HG02798 (cell line): ENCODE measurements around the gene SMIM36.
"Not testable (repeated sequence)": the region's sequence is repeated elsewhere in the genome, so short reads cannot be mapped to it uniquely, and the experiment has no call there.

Experiments
- ATAC-seq: cut with Tn5 transposase; IDR thresholded peaks from one replicate; pipeline ENCODE4 v1.9.1; 2021; ENCODE audit warnings: mild to moderate bottlenecking; ENCODE audit not compliant: unreplicated experiment, poor library complexity

Gene SMIM36

DNA sequence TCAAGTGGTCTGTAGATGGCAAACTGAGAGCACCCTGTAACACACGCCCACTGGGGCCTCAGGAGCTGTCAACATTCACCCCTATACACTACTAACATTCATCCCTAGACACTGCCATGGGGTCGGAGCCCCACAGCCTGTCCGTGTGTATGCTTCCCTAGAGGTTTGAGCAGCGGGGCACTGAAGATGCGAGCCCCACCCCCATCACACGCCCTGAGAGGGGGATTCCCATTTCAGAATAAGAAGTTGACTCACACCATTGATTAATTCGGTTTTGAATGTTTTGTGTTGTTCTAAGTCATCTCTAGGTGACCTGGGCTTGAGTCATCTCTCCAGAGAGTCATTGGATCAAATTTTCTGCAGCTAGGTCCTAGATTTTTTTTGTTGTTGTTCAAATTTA, 52.3 kb downstream of the SMIM36 start:
- no peak for ATAC-seq

DNA sequence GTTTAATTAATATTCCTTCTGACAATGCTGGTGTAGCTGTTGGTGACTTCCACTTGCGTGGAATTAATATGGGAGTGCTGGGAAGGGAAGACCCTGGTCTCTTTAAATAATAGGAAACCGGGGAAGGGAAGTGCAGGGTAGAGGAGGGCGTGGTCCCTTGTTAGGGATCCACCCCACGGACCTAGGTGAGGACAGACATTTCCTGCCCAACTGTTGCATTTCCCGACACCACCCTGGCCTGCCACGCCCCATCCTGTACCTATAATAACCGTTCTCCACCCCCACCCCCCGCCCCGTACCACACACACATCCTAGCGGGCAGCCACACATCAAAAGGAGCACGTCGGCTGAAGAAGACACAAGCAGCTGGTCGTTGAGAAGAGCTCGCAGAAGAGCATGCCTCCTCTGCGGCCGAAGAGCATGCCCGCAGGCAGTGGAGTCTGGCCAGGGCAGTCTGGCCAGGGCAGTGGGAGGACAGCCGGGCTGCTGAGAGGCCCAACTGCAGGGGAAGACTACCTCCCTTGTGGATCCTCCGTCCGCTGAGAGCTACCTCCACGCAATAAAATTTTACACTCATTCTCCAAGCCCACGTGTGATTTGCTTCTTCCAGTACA, 52.9 kb downstream of the SMIM36 start:
- no peak for ATAC-seq

DNA sequence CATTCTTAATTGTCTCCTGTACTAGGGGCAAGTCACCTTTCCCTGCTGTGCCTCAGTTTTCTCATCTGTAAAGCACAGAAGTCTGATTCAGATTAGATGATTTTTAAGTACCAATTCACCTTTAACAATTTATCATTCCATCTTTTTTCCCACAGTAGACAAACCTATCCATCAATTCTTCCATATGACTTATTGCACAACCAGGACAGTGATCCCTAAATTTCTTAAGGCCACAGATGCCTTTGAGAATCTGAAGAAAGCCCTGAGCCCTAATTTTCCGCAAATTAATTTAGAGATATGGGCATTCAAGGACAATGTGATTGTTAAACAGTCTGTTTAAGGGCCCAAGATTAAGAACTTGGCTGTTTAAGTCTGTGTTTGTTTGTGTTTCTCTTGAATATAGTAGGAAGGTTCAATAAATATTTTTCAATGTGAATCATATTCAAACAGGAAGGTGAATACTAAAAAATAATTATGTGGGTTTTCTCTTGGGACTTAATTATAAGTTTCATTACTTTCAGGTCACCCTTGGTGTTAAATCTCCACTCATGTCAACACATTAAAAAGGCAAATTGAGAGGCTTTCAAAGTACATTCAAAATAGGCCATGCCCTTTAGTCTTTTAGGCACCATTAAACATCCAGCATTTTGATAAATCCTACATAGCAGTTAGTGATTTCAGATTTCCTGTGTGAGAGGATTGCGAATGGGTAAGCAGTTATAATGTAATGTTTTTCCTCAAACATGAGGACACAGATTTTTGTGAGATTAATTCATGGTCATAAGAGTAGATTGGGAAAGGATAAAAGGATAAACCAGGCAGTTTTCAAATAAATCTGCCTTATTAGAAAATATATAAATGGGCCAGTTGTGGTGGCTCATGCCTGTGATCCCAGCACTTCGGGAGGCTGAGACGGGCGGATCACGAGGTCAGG, 54.7 kb downstream of the SMIM36 start:
- ATAC-seq, result no peak

DNA sequence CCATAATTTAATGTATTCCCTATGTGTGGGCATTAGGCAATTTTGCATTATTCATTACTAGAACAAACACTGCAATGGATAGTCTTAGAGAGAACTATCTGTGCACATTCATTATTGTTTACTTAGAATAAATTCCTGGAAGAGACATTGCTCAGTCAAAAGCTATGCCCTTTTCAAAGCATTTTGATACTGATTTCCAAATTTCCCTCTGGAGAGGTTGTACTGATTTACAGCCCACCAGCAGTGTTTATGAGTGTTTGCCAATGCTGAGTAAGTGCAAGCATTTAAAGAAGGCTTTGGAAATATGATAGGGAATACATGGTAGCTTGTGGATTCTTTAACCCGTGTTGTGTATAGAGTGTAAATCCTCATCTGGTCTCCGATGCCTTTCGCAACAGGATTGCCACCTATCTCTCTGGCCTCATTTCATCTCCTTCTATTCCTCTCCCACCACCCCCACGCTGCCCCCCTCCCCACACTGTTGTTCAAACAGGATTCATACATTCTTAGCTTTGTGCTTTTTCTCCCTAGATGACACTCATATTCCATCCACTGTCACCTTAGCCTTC, 56.3 kb downstream of the SMIM36 start:
- ATAC-seq, result no peak

DNA sequence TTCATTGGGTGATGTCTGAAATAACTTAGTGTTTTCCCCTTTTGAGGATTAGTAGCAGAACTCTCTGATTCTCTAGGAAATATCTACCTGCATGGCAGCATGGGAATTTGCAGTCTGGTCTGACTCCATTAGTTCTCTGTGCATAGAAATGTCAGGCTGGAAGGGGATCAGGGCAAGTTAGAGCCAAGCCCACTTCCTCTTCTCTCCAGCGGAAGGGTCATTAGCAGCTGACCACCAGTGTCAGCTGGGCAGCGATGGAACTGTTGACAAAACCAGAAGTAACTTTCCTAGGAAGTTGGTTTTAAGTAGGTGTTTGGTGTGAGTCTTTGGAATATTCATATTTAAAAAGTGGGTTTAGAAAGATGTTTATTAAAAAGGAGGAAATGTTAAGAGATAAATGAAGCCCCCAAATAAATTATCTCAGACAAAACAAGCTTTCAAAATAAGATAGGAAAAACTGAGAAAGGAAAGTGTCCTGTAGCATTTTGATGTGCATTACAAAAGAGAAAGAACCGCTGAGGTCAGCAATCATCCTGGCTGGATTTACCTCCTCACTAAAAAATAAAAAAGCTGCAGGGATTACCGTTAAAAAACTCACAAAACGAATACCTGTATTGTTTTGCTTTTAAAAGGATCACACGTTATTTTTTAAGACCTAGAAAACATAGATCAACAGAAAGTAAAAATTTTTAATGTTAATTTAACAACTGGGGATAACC, 57.3 kb downstream of the SMIM36 start:
- no peak for ATAC-seq

DNA sequence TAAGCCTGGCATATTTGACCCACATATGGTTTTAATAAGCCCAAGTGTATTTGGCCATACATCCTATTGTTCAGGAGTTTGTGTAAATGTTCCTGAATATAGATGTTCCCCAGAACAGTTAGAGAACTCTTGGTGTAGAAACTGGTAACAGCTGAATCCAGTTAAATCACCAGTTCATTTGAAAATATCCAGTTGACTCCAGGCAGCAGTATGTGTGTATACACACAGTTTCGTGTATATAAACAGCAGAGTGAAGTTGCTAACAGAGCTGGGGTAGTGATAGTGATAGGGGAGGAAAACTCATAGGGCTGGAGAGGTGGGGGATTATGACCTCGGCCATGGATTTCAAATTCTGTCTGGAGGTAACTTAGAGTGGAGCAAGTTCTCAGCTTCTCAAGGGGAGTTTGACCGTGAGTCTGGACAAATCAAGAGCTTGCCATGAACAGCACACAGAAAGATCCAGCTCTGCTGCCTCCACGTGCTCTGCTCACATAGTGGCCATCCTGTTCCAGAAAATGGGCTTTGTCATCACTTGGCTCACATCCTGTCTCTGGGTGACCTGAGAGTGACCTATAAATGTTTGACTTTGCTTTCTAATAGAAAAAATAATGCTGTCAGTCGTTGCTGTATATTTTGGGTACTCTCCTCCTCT, 59.0 kb downstream of the SMIM36 start:
- no peak for ATAC-seq

DNA sequence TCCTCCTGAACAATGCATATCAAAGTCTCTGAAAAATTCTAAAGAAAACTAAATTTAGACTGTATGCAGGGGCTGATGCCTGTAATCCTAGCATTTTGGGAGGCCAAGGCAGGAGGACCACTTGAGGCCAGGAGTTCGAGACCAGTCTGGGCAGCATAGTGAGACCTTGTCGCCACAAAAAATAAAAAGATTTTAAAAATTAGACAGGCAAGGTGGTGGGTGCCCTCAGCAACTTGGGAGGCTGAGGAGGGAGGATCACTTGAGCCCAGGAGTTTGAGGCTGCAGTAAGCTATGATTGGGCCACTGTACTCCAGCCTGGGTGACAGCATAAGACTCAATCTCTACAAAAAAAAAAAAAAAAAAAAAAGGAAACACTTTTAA, 59.5 kb downstream of the SMIM36 start:
- no peak for ATAC-seq

DNA sequence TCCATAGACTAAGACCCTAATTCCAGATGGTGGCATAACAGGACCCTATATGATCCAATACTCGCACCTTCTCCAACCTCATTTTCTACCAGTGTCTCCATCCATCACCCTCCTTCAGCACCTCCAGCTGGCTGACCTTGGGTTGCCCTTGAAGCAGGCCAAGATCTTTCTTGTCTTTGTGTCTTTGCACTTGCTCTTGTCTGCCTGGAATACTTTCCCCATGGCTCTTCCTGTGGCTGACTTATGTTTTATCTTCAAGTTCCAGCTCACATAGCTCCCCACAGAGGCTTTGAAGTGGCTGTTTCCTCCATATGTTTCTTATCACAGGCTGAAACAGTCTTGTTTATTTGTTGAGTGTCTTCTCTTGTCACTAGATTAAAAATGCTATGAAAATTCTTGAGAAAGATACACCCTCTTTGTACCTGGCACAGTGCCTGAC, 60.0 kb downstream of the SMIM36 start:
- no peak for ATAC-seq

DNA sequence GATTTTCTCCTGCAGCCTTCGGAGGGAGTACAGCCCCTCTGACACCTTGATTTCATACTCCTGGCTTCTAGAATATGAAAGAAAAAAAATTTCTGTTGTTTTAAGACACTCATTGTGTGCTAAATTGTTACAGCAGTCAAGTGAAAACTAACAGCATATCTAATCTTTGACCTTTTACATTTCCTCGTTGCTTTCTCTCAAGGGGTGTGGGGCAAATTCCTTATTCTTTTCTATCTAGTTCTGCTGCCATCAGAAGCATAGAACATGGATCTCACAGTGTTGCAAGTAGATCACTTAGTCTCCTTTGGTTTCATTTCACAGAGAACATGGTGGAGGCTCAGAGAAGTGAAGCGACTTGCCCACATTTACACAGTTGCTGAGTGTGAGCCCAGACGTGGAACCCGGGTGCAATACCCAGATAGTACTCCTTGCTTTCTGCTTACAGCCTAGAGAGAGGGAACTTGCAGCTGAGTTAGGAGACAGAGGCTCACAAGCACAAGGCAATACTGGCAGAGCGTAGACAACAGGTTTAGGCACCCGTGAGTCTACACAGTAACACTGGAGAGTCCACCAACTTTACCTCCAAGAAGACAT, 60.9 kb downstream of the SMIM36 start:
- ATAC-seq, result no peak

DNA sequence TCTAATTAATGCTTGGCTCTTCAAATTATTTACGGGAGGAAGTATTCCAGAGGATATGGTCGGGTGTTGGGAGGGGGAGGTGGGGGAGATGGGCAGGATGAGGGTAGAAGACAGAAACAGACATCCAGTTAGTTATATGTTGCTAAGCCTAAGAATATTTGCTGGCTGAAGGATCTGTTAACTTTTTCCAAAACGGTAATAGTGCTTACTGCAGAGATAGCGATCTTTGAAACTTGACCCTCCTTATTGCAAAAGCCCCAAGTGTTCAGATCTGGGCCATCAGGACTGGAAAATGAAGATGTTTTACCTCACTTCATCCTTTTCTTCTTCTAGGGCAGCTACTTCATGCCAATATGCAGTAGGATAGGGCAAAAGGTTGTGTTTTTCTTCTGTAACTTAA, 62.6 kb downstream of the SMIM36 start:
- ATAC-seq, result no peak

DNA sequence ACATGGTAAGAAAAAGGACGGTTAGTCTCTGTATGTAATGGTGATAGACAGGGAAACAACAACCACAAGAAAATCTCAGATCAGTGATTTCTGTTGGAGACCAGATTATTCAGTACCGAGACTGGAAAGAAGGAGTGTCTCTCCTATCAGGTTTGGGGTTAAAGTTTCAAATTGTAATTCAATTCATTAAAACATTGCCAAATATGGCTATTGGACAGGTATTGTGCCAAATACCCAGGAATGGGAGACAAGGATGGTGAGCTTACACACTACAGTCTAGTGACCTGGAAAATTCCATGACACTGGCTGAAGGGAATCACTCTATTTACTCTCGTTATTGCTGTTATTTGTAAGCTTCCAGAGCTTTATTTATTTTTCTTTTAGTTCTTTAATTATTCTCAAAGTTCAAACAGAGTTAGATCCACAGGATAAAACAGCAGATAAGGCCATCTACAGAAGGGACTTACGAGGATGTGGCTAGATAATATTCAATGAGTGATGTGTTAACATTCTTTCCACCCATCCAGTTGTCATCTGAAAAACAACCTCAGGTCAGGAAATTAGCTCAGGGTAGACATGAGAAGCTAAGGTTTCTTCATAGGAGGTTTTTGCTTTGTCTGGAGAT, 64.6 kb downstream of the SMIM36 start:
- no peak for ATAC-seq

DNA sequence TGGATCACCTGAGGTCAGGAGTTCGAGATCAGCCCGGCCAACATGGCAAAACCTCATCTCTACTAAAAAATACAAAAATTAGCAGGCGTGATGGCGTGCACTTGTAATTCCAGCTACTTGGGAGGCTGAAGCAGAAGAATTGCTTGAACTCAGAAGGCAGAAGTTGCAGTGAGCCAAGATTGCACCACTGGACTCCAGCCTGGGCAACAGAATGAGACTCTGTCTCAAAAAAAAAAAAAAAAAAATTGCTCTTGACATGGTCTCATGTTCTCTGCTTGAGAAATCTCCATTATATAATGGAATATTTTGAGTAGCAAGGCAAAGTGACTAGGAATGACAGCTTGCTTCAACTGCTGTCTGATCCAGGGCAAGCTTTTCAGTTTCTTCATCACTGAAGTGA, 65.2 kb downstream of the SMIM36 start:
- not testable (repeated sequence) for ATAC-seq

DNA sequence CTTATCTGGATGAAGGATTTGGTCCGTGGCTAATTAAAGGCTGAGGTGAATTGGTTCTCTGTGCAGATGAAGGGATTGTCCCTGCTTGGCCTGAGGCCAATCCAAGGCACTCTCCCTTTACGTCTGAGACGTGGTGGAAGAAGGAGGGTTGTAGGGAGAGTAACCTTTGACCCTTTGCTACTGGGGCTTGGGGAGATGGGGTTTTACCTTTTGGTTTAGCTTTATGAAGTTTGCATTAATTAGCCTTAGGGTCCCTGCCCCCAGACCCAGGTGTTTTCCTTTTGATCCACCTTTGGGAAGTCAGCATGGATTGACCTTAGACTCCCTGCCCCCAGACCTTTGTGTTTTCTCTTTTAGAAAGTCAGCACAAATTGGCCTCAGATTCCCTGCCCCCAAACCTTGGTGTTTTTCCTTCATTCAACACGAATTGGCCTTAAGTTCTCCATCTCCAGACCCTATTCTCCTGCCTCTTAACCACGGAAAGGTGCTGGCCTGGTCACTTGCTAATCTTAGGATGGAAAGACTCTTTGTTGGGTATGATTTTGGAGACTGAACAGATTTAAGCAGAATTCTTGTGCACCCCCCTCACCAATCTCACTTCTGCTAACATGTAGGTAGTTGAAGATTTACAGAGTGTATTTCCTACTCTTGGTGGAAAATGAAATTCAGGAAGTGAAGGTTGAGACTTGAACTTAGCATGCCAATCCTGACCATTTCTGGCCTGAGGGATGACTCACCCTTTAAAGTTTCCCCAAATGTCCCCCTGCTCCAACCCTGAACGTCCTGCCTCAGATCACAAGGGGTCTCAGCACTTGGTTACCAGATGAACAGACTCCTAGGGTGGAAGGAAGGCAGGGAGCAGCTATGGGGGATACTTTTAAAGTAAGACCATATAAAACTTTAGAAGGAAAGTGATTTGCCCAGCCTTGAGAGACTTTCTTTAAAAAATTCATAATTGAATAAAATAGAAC, 66.5 kb downstream of the SMIM36 start:
- peak; percentile 74 for ATAC-seq

DNA sequence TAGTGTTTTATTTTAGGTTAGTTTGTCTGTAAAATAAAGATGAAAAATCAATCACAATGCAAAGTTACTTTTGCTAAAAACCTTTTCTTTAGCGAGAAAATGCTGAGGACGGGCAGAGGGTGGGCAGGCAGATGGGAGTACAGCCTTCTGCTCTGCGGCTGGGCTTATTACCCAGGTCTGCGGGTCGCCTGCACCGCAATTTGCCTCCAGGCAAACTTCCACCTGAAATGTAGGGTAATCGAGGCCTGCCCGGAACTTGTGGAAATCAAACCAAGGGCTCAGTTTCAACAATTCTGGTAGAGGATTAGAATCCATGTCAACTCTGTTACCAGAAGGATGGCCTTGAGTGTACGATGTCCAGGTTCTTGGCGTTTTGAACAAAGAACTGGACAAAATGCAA, 67.3 kb downstream of the SMIM36 start:
- ATAC-seq, result no peak

DNA sequence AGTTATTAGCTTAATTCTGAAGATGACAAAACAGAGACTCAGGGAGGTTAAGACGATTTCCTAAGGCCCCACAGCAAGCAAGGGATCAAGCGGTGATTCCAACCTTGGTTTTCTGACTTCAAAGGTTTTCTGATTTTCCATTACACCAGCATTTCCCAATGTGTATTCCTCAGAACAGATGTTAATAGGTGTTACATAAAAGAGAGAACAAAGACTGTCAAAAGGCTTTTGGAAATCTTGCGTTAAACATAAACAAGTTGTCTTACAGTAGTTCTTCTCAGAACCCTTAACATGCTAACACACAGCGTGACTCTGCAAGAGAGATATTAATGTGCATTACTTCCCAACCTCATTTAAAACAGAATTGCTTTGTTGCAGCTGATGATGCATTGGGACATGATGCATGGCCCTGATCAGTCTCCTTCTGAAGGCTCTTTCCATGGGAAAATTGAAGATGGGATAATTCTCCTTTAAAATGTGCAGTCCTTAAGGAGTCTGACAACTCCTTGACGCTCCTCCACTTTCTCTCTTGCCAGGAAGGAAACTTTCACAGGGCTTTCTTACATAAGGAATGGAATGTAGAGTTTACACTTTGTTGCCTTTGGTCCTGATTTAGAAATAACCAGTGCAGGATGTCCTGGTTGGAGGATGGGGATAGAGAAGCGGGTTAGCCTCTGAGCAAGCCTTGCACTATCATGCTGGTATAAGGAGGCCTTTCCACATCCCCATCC, 68.1 kb downstream of the SMIM36 start:
- no peak for ATAC-seq

DNA sequence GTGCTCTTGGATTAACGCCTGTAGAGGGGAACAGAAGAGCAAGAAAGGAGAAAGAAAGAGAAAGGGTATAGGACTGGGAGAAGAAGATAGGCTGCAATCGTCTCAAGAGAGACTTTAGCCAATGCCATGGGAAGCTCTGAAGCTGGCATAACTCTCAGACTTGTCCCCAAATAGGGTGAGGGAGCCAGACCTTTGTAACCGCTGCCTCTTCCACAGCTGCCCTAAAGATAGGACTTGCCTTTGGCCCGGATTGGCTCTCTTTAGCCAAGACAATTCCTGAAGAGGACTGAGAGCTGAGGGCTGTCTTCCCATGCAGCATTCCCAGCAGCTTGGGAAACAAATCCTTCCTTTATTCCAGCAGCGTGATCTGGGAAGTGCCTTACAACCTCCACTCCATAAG, 68.8 kb downstream of the SMIM36 start:
- no peak for ATAC-seq

DNA sequence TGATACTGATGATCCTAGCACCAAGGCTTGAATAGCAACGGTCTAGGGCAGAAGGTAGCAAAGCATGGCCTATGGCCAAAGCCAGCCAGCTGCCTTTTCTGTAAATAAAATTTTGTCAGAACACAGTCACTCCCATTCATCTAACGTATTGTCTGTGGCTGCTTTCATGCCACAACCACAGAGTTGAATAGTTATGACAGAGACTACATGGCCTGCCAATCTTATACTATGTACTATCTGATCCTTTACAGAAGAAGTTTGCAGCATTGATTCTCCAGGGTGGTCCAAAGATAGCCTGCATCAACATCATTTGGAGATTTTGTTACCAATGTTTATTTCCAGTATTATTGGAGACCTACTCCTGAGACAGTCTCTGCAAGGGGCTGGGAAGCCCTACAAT, 69.7 kb downstream of the SMIM36 start:
- ATAC-seq, result peak; percentile 26

DNA sequence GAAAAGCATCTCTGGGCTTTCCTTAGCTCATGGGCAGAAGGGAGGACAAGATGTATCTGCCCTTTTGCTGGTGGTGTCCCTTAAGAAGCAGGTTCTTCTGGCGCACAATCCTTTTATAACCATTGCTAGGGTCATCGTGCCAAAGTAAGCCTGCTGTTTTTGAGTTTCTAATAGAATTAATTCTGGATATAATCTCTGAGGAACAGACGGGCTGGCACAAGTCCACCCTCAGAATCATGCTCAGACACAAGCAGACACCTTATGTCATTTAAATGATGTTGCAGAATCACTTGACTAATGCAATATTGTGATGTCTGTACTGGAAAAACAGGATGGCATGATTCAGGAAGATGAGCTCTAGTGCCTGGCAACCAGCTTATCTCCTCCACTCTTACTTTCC, 70.9 kb downstream of the SMIM36 start:
- ATAC-seq, result no peak
